H1 (cell line): Measurements from ENCODE around the gene F10. TPM values are rescaled to one million over a fixed set of nuclear protein-coding genes. Genes with fewer than 3 reads are reported as not detected.
A peak's percentile ranks its signal among the peaks of the same experiment; 100 is the strongest.

ENCODE experiments used
- CTCF ChIA-PET: fragments of 300-600 bp; sonication (Branson Sonifier 250); formaldehyde crosslinking; loops from one replicate; lab custom pipeline; 2021; ENCODE audit not compliant: partially characterized antibody; lab: Charles Lee
- POLR2A ChIA-PET: fragments of 300-600 bp; sonication (Branson Sonifier 250); formaldehyde crosslinking; loops from one replicate; lab custom pipeline; 2021; ENCODE audit warnings: inconsistent platforms; ENCODE audit not compliant: partially characterized antibody; lab: Charles Lee
- DNase-seq, 2 experiments: peaks; one replicate each; pipeline versions ENCODE4 v3.0.0 to v3.0.0-alpha.2; 2010 to 2022; ENCODE audit warnings: low spot score in 2 of 2, low read depth in 1 of 2, mixed read lengths in 1 of 2
- FAIRE-seq: peaks from 2 replicates; lab custom pipeline; 2011; peaks lifted over from hg19 to GRCh38; lab: Jason Lieb, UNC
- H2AFZ ChIP-seq: 2 replicates; pipeline ENCODE4 v1.8.1; 2012; ENCODE audit warnings: low read length, inconsistent platforms
- H2AK5ac ChIP-seq: 2 replicates; pipeline ENCODE4 v1.6.1; 2013; ENCODE audit warnings: low read depth, low read length
- H2BK120ac ChIP-seq: replicated peaks from 2 replicates; pipeline ENCODE3; 2013; ENCODE audit warnings: low read depth, low read length, inconsistent platforms
- H2BK12ac ChIP-seq: 2 replicates; pipeline ENCODE4 v1.6.1; 2013; ENCODE audit warnings: low read depth, low read length
- H2BK15ac ChIP-seq: 2 replicates; pipeline ENCODE4 v1.6.1; 2013; ENCODE audit warnings: low read length
- H2BK20ac ChIP-seq: 2 replicates; pipeline ENCODE4 v1.6.1; 2013; ENCODE audit warnings: low read length
- H2BK5ac ChIP-seq: 2 replicates; pipeline ENCODE4 v1.6.1; 2013; ENCODE audit warnings: low read depth, low read length
- H3K14ac ChIP-seq: 2 replicates; pipeline ENCODE4 v1.6.1; 2013; ENCODE audit warnings: inconsistent platforms; ENCODE audit not compliant: insufficient read length
- H3K18ac ChIP-seq: 2 replicates; pipeline ENCODE4 v1.6.1; 2013; ENCODE audit warnings: low read length; ENCODE audit errors: extremely low read depth
- H3K23ac ChIP-seq: 2 replicates; pipeline ENCODE4 v1.6.1; 2013; ENCODE audit warnings: inconsistent platforms; ENCODE audit not compliant: insufficient read length
- H3K23me2 ChIP-seq: 2 replicates; pipeline ENCODE4 v1.6.1; 2013; ENCODE audit warnings: low read depth, low read length
- H3K27ac ChIP-seq: 2 replicates; pipeline ENCODE4 v1.6.1; 2011; ENCODE audit warnings: low read depth, low read length, inconsistent platforms
- H3K27me3 ChIP-seq, 4 experiments: replicated peaks in 1 of 4; 1 replicate in 1 of 4; 2 replicates in 3 of 4; pipeline versions ENCODE4 v1.6.1 to v1.8.1; 2011 to 2013; ENCODE audit warnings: low read length in 3 of 4, mild to moderate bottlenecking in 3 of 4, inconsistent platforms in 2 of 4, mixed read lengths in 2 of 4, moderate library complexity in 1 of 4; ENCODE audit not compliant: control insufficient read depth in 3 of 4, insufficient read depth in 3 of 4; ENCODE audit errors: extremely low read depth in 1 of 4
- H3K36me3 ChIP-seq, 4 experiments: 2 replicates each; pipeline versions ENCODE4 v1.6.1 to v1.8.1; 2011 to 2013; ENCODE audit warnings: mild to moderate bottlenecking in 4 of 4, low read length in 3 of 4, moderate library complexity in 2 of 4, control low read depth in 1 of 4, inconsistent platforms in 1 of 4; ENCODE audit not compliant: insufficient read depth in 4 of 4, control insufficient read depth in 2 of 4
- H3K4ac ChIP-seq: replicated peaks from 2 replicates; pipeline ENCODE3; 2013; ENCODE audit warnings: low read length, low read depth, mixed read lengths, inconsistent platforms; ENCODE audit not compliant: insufficient read length
- H3K4me1 ChIP-seq, 4 experiments: replicated peaks in 1 of 4; 1 replicate in 1 of 4; 2 replicates in 3 of 4; pipeline versions ENCODE4 v1.6.1 to v1.8.1; 2011 to 2013; ENCODE audit warnings: low read length in 3 of 4, inconsistent platforms in 2 of 4, mixed read lengths in 1 of 4; ENCODE audit not compliant: insufficient read depth in 4 of 4, control insufficient read depth in 3 of 4
- H3K4me2 ChIP-seq, 2 experiments: 2 replicates each; pipeline versions ENCODE4 v1.6.1 to v1.8.1; 2011 to 2013; ENCODE audit warnings: low read depth in 2 of 2, low read length in 2 of 2, control low read depth in 1 of 2, inconsistent platforms in 1 of 2, mild to moderate bottlenecking in 1 of 2; ENCODE audit not compliant: insufficient read depth in 1 of 2
- H3K4me3 ChIP-seq, 4 experiments: fragments of 200-600, 300-600 bp in 1 of 4; sonication (generic), shearing (Covaris generic), sonication (Bioruptor Twin) in 1 of 4; 2 replicates each; pipeline versions ENCODE4 v1.5.1 to v1.8.1; 2011 to 2016; ENCODE audit warnings: low read length in 4 of 4, low read depth in 3 of 4, control low read depth in 2 of 4, inconsistent platforms in 2 of 4, mild to moderate bottlenecking in 2 of 4, mixed read lengths in 1 of 4, moderate library complexity in 1 of 4; ENCODE audit not compliant: insufficient read depth in 2 of 4; ENCODE audit errors: extremely low read depth in 1 of 4
- H3K56ac ChIP-seq: replicated peaks from 2 replicates; pipeline ENCODE3; 2013; ENCODE audit warnings: low read depth, mild to moderate bottlenecking, mixed read lengths, low read length, inconsistent platforms; ENCODE audit not compliant: insufficient read length
- H3K79me1 ChIP-seq: 2 replicates; pipeline ENCODE4 v1.6.1; 2013; ENCODE audit warnings: low read depth, low read length, control low read depth
- H3K79me2 ChIP-seq, 2 experiments: 2 replicates each; pipeline versions ENCODE4 v1.6.1 to v1.8.1; 2012 to 2013; ENCODE audit warnings: low read length in 2 of 2, mild to moderate bottlenecking in 2 of 2, inconsistent platforms in 1 of 2; ENCODE audit not compliant: insufficient read depth in 2 of 2, control insufficient read depth in 1 of 2
- H3K9ac ChIP-seq, 4 experiments: replicated peaks in 1 of 4; 1 replicate in 1 of 4; 2 replicates in 3 of 4; pipeline versions ENCODE4 v1.6.1 to v1.8.1; 2011 to 2013; ENCODE audit warnings: low read depth in 3 of 4, low read length in 3 of 4, control low read depth in 2 of 4, mild to moderate bottlenecking in 2 of 4, moderate library complexity in 2 of 4, inconsistent platforms in 1 of 4; ENCODE audit errors: extremely low read depth in 1 of 4
- H3K9me3 ChIP-seq, 2 experiments: 2 replicates each; pipeline versions ENCODE4 v1.6.1 to v1.8.1; 2012 to 2013; ENCODE audit warnings: mild to moderate bottlenecking in 2 of 2, moderate library complexity in 2 of 2, control low read depth in 1 of 2, inconsistent platforms in 1 of 2, low read depth in 1 of 2, low read length in 1 of 2, mixed read lengths in 1 of 2; ENCODE audit not compliant: insufficient read depth in 2 of 2
- H4K20me1 ChIP-seq, 2 experiments: replicated peaks in 1 of 2; 2 replicates each; pipeline versions ENCODE3 to v1.8.1; 2011 to 2013; ENCODE audit warnings: inconsistent platforms in 2 of 2, low read length in 2 of 2, mild to moderate bottlenecking in 1 of 2; ENCODE audit not compliant: insufficient read depth in 2 of 2, control insufficient read depth in 1 of 2
- H4K5ac ChIP-seq: 2 replicates; pipeline ENCODE4 v1.6.1; 2013; ENCODE audit warnings: low read length, low read depth, mixed read lengths, inconsistent platforms; ENCODE audit not compliant: insufficient read length
- H4K8ac ChIP-seq: 2 replicates; pipeline ENCODE4 v1.8.0; 2013; ENCODE audit warnings: mild to moderate bottlenecking, moderate library complexity, low read length, inconsistent platforms; ENCODE audit not compliant: insufficient read depth; ENCODE audit errors: extremely low read depth
- H4K91ac ChIP-seq: replicated peaks from 2 replicates; pipeline ENCODE3; 2013; ENCODE audit warnings: low read length, mixed read lengths, inconsistent platforms; ENCODE audit not compliant: insufficient read length
- E2F6 ChIP-seq: IDR thresholded peaks from 2 replicates; pipeline ENCODE4 v1.6.1; 2012; ENCODE audit warnings: inconsistent platforms
- SIRT6 ChIP-seq: IDR thresholded peaks from one replicate; pipeline ENCODE4 v1.7.1; 2012; ENCODE audit warnings: low read length, inconsistent platforms
- WGBS, 2 experiments: shearing (Covaris generic) in 1 of 2; methylation state at CpG; one replicate each; pipeline versions ENCODE4 v1.1.6 to v1.1.7; 2013 to 2015; ENCODE audit warnings: low lambda C conversion rate in 2 of 2, mixed read lengths in 2 of 2, inconsistent platforms in 1 of 2, low coverage in 1 of 2, missing lambda C conversion rate in 1 of 2; ENCODE audit not compliant: insufficient replicate concordance in 2 of 2, insufficient coverage in 1 of 2, insufficient read length in 1 of 2; ENCODE audit errors: extremely low coverage in 1 of 2, missing lambda C conversion rate in 1 of 2; 5-methylcytosine and 5-hydroxymethylcytosine counted together
- polyA plus RNA-seq, 7 experiments: library from polyadenylated mRNA; depleted of rRNA in 3 of 7; stranded (reverse) in 5 of 7; unstranded in 2 of 7; fragments of >200 nt in 5 of 7; fragments of 200-250 nt in 2 of 7; gene quantifications; 1 replicate in 5 of 7; 2 replicates in 1 of 7; 4 replicates in 1 of 7; pipeline versions ENCODE4 v1.2.1 to v1.2.3, GENCODE V29; 2011 to 2013; ENCODE audit warnings: missing spikeins in 2 of 7, mixed read lengths in 2 of 7
- total RNA-seq: library from RNA; stranded (reverse); fragmentation: NEBNext Ultra II Directional; extraction: Animal tissue kit (Norgen Biotek cat#: 25700); gene quantifications from 2 replicates; pipeline ENCODE4 v1.2.1, GENCODE V29; 2021

The F10 gene
- total and polyA plus RNA-seq, 2 of the 8 experiments (the other 6 are each of a cell fraction or from before 2014, with no cell fraction given) = 2.0 to 4.2 TPM

DNA sequence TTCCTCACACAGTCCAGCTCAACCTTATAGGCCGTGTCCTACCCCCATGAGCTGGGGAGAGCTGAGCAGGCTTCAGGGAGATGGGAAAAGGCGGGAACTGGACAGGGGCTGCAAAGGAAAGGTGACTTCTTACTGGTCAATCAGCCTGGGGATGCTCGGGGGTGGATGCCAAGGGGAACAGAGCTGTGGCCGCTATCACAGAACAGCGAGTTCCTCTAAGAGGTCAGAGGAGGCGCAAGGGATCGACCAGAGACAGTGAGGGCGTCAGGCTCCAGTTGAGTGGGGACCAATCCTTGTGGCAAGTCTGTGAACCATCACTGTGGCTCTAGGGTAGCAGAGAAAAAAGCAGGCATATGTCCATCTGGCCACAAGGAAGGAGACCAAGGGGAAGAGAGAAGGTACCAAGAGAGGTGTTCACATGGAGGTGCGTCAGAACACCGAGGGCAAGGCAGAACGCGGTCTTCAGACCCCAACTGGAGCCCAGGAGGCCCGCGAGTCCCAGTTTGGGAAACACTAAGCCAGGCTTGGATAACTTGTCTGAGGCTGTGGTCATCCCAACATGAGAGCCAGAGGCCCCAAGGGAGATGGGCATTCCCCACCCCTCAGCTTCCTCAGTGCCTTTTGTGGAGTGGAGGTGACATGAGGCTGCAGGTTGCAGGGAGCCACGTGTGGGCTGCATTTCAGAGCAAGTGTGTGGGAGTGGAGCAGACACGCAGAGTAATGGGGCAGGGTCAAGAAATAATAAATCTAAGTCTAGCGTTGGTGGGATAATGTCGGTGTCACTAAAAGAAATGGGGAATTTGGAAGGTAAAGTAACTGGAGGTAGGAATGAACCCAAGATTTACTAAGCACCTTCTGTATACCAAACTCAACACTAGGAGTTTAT lies 3.9 kb downstream of the F10 start:
- Histone ChIP-seq H3K18ac (no peak overlapping the region), H2BK12ac (0 out of 2 replicates have a peak overlapping the region, but pooled peaks have one; percentile 17), H3K4me2 (no peak overlapping the region), H3K36me3 (no peaks in the 10 kb centered on the region), H4K8ac (no peak overlapping the region; the same call in 1 of the 2 replicates), H2AFZ (no peak overlapping the region), H3K27me3 (no peaks in the 10 kb centered on the region), H3K79me2 (no peaks in the 10 kb centered on the region), H4K20me1 (no peaks in the 10 kb centered on the region), H3K23ac (no peak overlapping the region), H4K91ac (no peak overlapping the region), H2AK5ac (no peak overlapping the region), H3K4me1 (peaks cover 0 to 15% (median 9%) of the 10 kb centered on the region in 4 experiments; a peak in 6 of 7 replicates), H3K14ac (no peak overlapping the region), H3K9ac (no peak overlapping the region), H3K27ac (no peak overlapping the region), H2BK15ac (0 out of 2 replicates have a peak overlapping the region, but pooled peaks have one; percentile 12), H4K5ac (no peak overlapping the region), H2BK20ac (no peak overlapping the region), H3K4ac (no peak overlapping the region), H3K79me1 (no peaks in the 10 kb centered on the region), H3K9me3 (no peaks in the 10 kb centered on the region), H2BK5ac (no peak overlapping the region), H3K4me3 (no peak overlapping the region), H3K23me2 (no peaks in the 10 kb centered on the region), H2BK120ac (no peak overlapping the region), H3K56ac (no peak overlapping the region)
- DNase-seq (no peak), FAIRE-seq (no peak)
- TF ChIP-seq E2F6 (peak; percentile 45; the same call in 1 of the 2 replicates), SIRT6 (no peak)
- CTCF ChIA-PET = interaction anchor here (1.1 to 3.0 kb wide), 5 partner anchors 12 to 30 kb away, joined by 3 to 13 read pairs (median 4); no protein-coding TSS in a partner anchor
- POLR2A ChIA-PET = interaction anchor here (1.2 kb wide), 1 partner anchor 16 kb away, joined by 3 read pairs; no protein-coding TSS in a partner anchor
- 86% methylated on average over 18 of the region's 18 CpGs; no CpG with 5 or more reads in 1 of the 2 experiments for WGBS, 2 experiments
